Activated CD8-positive, alpha-beta memory T cell treated with anti-CD3 and anti-CD28 coated beads for 36 hours (primary cell): ENCODE data around the gene LOXL3. TPM values are rescaled to one million over a fixed set of nuclear protein-coding genes. Genes with fewer than 3 reads are reported as not detected.

Source experiments
- CTCF ChIA-PET: fragments of 350-600 bp; sonication (Branson Sonifier 250); formaldehyde crosslinking; loops from one replicate; lab custom pipeline; 2021; ENCODE audit warnings: antibody characterized with exemption; lab: Charles Lee
- POLR2A ChIA-PET: fragments of 350-600 bp; sonication (Branson Sonifier 250); formaldehyde crosslinking; loops from one replicate; lab custom pipeline; 2021; ENCODE audit warnings: antibody characterized with exemption; lab: Charles Lee
- total RNA-seq, 2 experiments: library from RNA; stranded (reverse); gene quantifications; one replicate each; pipeline ENCODE4 v1.2.3, GENCODE V29; 2021

LOXL3 gene, protein sequence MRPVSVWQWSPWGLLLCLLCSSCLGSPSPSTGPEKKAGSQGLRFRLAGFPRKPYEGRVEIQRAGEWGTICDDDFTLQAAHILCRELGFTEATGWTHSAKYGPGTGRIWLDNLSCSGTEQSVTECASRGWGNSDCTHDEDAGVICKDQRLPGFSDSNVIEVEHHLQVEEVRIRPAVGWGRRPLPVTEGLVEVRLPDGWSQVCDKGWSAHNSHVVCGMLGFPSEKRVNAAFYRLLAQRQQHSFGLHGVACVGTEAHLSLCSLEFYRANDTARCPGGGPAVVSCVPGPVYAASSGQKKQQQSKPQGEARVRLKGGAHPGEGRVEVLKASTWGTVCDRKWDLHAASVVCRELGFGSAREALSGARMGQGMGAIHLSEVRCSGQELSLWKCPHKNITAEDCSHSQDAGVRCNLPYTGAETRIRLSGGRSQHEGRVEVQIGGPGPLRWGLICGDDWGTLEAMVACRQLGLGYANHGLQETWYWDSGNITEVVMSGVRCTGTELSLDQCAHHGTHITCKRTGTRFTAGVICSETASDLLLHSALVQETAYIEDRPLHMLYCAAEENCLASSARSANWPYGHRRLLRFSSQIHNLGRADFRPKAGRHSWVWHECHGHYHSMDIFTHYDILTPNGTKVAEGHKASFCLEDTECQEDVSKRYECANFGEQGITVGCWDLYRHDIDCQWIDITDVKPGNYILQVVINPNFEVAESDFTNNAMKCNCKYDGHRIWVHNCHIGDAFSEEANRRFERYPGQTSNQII
- 1 to 10 TPM; 1.4 to 1.6 TPM for total RNA-seq

- ChIA-PET POLR2A (interaction anchor here (0.9 kb wide), 1 partner anchor 14 kb away, joined by 5 read pairs; no protein-coding TSS in a partner anchor), CTCF (interaction anchor here (0.6 to 0.9 kb wide), 2 partner anchors 90 to 101 kb away, joined by 3 to 6 read pairs; no protein-coding TSS in a partner anchor)
Observed at GRCh38 chr2:74553892-74554819, at the start of gene LOXL3, which contains the start of gene DOK1. Gene LOXL3, minus strand, starts transcription at chr2:74553942. Its CDS starts 1,308 bp downstream, at chr2:74552634. Gene DOK1, plus strand, starts transcription at chr2:74554720. Its CDS starts 35 bp downstream, at chr2:74554755.

GRCh38 chr2:74602586-74603281, 49.0 kb upstream of the LOXL3 start:
- ChIA-PET CTCF (no interaction called here), POLR2A (no interaction called here)

DNA sequence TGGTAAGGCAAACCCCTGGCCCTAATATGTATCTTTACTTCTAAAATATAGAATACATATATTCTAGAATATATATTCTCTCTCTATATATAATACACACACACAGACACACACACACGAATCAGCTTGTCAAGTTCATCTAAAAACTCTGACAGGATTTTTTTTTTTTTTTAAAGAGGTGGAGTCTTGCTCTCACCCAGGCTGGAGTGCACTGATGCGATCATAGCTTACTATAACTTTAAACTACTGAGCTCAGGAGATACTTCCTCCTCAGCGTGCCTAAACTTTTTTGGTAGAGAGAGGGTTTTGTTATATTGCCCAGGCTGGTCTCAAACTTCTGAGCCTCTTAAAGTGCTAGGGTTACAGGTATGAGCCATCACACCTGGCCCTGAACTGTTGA, 45.9 kb upstream of the LOXL3 start:
- ChIA-PET CTCF (no interaction called here), POLR2A (no interaction called here)

- POLR2A ChIA-PET, result no interaction called here
- CTCF ChIA-PET, result no interaction called here
Observed at GRCh38 chr2:74597410-74597809, 43.7 kb upstream of the LOXL3 start.

GRCh38 chr2:74596584-74596983, 42.8 kb upstream of the LOXL3 start:
- POLR2A ChIA-PET, result no interaction called here
- CTCF ChIA-PET, result no interaction called here

DNA sequence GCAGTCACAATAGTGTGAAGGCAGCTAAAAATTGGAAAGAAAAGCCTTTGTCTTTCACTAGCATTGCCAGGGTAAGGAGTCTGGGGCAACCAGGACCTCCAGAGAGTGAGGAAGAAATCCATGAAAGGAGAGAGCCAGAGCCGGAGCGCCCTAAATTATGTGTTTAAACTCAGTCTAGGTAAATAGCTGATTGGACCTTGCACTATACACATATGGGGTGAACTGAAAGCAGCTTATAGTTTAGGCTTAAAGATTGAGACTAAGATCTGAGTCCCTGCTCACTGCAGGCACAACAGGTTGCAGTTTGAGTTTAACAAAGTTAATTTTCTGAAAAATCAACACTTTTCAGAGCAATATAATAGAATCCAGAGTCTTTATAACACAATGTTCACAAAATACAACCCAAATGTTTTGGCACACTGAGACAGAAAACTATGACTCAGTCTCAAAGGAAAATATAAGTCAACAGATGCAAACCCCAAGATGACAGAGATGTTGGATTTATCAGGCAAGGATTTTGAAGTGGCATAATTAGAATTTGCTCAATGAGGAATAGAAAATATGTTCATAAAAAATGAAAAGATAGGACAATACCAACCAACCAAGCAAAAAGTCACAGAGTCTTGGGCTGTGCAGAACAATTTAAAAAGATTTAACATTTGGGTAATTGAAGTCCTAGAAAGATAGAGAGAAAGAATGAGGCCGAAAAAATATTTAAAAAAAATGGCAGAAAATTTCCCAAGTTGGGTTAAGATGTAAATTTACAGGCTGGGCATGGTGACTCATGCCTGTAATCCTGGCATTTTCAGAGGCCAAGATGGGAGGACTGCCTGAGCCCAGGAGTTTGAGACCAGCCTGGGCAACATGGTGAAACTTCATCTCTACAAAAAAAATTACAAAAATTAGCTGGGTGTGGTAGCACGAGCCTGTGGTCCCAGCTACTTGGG, 40.4 kb upstream of the LOXL3 start:
- POLR2A ChIA-PET, result no interaction called here
- CTCF ChIA-PET, result no interaction called here

DNA sequence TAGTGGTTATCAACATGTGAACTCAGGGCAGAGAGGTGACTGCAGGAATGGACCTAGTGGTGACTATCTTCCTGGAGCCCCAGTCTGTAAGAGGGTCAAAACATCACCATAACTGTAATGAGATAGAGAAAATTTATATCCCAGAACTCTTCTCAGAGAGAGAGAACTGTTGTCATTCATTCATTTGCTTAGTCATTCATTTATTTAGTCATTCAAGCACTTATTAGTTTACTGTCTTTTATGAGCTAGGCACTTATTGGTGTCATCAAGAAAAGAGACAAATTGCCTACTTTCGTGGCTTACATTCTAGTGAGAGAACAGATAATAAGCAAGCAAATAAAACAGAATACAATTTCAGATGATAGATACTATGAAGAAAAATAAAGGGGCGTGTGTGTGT, 34.9 kb upstream of the LOXL3 start:
- ChIA-PET CTCF (interaction anchor here (0.9 to 2.9 kb wide), 5 partner anchors 9 to 106 kb away, joined by 3 to 20 read pairs (median 4); partner anchors contain the start of genes CCDC142 and TTC31), POLR2A (no interaction called here)

DNA sequence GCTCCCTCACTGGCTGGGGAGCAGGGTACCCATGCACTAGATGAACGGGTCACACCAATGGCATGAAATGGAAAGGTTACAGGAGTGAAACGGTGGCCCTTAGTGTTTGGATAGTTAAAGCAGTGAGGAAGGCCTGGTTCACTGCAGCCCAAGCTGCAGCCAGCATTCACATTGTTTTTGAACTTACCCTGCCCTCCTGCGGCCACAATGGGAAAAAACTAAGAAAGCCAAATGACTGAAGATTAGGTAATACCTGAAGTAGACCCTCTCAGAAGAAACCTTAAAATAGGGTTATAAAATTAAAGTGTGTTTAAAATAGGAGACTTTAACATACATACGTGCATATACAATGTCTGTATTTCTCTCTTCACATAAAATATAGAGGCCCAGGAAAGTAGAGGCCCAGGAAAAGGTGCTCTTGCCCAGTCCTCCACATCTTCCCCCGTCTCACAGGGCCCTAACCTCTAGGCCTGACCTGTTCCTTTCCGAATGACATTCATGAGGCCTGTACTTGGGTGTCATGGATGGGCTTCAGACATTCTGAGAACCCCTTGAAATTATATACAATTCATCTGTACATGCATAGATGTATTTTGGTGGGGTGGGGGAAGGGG, 34.0 kb upstream of the LOXL3 start:
- POLR2A ChIA-PET, result no interaction called here
- CTCF ChIA-PET, result interaction anchor here (0.6 to 3.5 kb wide), 10 partner anchors 8 to 672 kb away, joined by 3 to 20 read pairs (median 3); partner anchors contain the start of genes AUP1, CCDC142, HTRA2 and TTC31

GRCh38 chr2:74585406-74586185, 31.9 kb upstream of the LOXL3 start:
- ChIA-PET POLR2A (interaction anchor here (1.2 to 1.3 kb wide), 2 partner anchors 16 to 54 kb away, joined by 3 read pairs; no protein-coding TSS in a partner anchor), CTCF (interaction anchor here (1.1 to 3.5 kb wide), 7 partner anchors 15 to 103 kb away, joined by 3 to 20 read pairs (median 4); partner anchors contain the start of genes AUP1, CCDC142, HTRA2 and TTC31)

DNA sequence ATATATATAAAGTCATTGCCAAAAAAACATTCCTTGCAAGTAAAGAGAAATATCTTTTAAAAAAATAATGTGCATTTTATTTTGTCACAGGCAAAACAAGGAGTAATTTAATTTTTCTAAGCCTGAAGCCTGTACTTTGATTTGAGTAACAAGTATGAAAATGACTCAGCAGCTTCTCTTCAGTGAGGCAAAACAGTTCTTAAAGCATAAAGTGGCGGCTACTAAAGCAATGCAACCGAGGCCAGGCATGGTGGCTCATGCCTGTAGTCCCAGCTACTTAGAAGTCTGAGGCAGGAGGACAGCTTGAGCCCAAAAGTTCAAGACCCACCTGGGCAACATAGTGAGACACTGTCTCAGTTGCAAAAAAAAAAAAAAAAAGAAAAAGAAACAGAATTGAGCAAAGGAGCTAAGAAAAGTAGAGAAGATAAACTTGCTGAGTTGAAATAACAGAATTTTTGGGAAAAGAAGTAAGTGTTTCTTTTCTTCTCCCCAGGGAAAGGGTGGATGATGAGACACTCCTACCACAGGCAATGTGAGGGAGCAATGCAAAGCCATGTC, 30.4 kb upstream of the LOXL3 start:
- POLR2A ChIA-PET, result interaction anchor here (0.6 to 1.3 kb wide), 5 partner anchors 15 to 120 kb away, joined by 3 to 6 read pairs (median 3); no protein-coding TSS in a partner anchor
- CTCF ChIA-PET, result interaction anchor here (0.6 to 2.1 kb wide), 7 partner anchors 9 to 101 kb away, joined by 3 to 6 read pairs (median 3); partner anchors contain the start of genes CCDC142 and TTC31

DNA sequence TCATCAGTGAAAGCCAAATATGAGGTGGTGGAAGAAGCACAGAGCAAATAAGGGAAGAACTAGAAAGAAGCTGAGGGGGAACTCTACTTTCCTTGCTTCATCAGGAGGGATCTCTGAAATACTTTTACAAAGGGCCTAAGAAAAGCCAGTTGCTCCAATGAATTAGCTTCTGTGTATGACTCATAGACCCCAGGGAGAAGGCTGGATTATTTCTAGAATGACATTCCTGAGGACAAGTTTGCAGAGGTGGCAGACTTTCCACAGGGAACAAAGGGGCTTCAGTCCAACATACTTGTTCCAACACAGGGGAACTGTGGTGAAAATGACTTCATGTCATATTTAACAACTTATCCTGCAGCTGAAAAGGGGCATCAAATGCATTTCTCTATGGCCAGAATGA, 29.8 kb upstream of the LOXL3 start:
- CTCF ChIA-PET, result interaction anchor here (0.8 kb wide), 1 partner anchor 78 kb away, joined by 3 read pairs; no protein-coding TSS in a partner anchor
- POLR2A ChIA-PET, result interaction anchor here (0.6 to 0.7 kb wide), 2 partner anchors 53 to 120 kb away, joined by 3 to 6 read pairs; no protein-coding TSS in a partner anchor

DNA sequence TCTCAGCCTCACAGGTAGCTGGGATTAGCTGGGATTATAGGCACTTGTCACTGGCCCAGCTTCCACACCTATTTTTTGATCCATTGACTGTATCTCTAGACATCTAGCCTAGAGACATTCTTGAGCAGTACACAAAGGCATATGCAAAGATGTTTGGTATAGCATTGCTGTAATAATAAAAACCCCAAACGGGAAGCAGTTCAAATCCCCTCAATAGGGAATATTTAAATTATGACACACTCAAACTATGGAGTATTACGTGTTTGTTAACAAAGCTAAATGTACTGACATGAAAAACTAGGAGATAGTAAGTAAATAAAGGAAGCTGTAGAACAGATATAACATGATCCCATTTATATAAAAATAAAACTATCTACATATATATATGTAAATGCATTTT, 28.4 kb upstream of the LOXL3 start:
- POLR2A ChIA-PET, result no interaction called here
- CTCF ChIA-PET, result no interaction called here

DNA sequence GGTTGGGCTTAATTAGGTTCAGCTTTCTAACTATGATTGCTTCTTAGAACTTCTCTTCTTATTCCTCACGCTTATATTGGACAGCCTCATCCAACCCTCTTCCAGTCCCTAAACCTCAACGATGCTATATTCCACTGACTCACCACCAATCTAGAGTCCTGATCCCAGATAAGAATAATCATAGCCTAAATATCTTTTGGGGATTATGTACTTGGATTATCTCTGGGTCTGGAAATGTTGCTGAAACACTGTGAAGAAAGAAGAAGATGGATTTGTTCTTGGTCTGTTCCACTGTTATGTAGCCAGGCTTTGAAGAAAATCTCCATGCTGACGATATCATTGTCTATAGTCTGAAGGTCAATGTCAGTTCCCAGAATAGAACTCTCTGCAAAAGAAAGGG, 27.7 kb upstream of the LOXL3 start:
- ChIA-PET POLR2A (no interaction called here), CTCF (interaction anchor here (1.3 kb wide), 1 partner anchor 99 kb away, joined by 3 read pairs; the partner anchor contains the start of genes CCDC142 and TTC31)

DNA sequence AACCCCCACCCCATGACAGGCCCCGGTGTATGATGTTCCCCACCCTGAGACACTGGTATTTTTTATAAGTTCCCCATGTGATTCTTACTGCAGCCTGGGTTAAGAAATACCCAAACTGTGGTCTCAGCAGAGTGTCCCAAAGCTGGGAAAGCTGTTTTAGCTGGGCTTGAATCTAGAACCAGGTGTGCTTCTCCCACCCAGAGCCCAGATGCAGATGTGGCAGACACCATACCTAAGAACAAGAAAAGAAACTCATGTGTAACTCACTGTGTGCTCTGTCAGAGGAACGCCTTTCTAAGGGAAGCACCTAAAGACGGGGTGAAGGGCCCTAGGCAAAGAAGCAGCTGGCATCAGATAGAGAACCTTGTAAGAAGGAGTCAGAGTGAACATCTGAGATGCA, 24.7 kb upstream of the LOXL3 start:
- ChIA-PET POLR2A (no interaction called here), CTCF (no interaction called here)

DNA sequence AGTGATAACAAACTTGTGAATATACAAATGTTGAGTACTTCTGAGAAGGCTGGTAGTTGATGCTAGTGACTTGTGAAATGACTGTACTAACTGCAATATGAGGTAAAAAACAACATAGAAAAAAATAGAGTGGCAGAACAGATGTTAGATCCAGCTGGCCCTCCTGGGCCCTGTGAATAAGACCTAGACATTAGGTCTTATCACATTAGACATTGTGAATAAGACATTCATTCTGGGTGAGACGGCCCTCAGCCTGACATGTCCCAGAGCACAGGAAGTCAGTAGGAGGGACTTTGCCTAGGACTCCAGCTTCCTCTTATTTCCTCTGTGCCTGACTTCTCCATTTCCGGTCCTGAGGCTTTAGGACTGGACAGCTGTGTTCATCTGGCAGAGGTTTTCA, 23.7 kb upstream of the LOXL3 start:
- POLR2A ChIA-PET, result no interaction called here

More for the DNA sequence above, 23.7 kb upstream of the LOXL3 start:
- CTCF ChIA-PET, result interaction anchor here (0.8 kb wide), 1 partner anchor 51 kb away, joined by 3 read pairs; the partner anchor contains the start of gene DQX1
